H1 (cell line): ENCODE data around the gene IQSEC3. TPM values are rescaled to one million over a fixed set of nuclear protein-coding genes. Genes with fewer than 3 reads are reported as not detected.

Experiments
- CTCF ChIA-PET: fragments of 300-600 bp; sonication (Branson Sonifier 250); formaldehyde crosslinking; loops from one replicate; lab custom pipeline; 2021; ENCODE audit not compliant: partially characterized antibody; lab: Charles Lee
- POLR2A ChIA-PET: fragments of 300-600 bp; sonication (Branson Sonifier 250); formaldehyde crosslinking; loops from one replicate; lab custom pipeline; 2021; ENCODE audit warnings: inconsistent platforms; ENCODE audit not compliant: partially characterized antibody; lab: Charles Lee
- DNase-seq, 2 experiments: peaks; one replicate each; pipeline versions ENCODE4 v3.0.0 to v3.0.0-alpha.2; 2010 to 2022; ENCODE audit warnings: low spot score in 2 of 2, low read depth in 1 of 2, mixed read lengths in 1 of 2
- FAIRE-seq: peaks from 2 replicates; lab custom pipeline; 2011; peaks lifted over from hg19 to GRCh38; lab: Jason Lieb, UNC
- H2AFZ ChIP-seq: 2 replicates; pipeline ENCODE4 v1.8.1; 2012; ENCODE audit warnings: low read length, inconsistent platforms
- H2AK5ac ChIP-seq: 2 replicates; pipeline ENCODE4 v1.6.1; 2013; ENCODE audit warnings: low read depth, low read length
- H2BK120ac ChIP-seq: replicated peaks from 2 replicates; pipeline ENCODE3; 2013; ENCODE audit warnings: low read depth, low read length, inconsistent platforms
- H2BK12ac ChIP-seq: 2 replicates; pipeline ENCODE4 v1.6.1; 2013; ENCODE audit warnings: low read depth, low read length
- H2BK15ac ChIP-seq: 2 replicates; pipeline ENCODE4 v1.6.1; 2013; ENCODE audit warnings: low read length
- H2BK20ac ChIP-seq: 2 replicates; pipeline ENCODE4 v1.6.1; 2013; ENCODE audit warnings: low read length
- H2BK5ac ChIP-seq: 2 replicates; pipeline ENCODE4 v1.6.1; 2013; ENCODE audit warnings: low read depth, low read length
- H3K14ac ChIP-seq: 2 replicates; pipeline ENCODE4 v1.6.1; 2013; ENCODE audit warnings: inconsistent platforms; ENCODE audit not compliant: insufficient read length
- H3K18ac ChIP-seq: 2 replicates; pipeline ENCODE4 v1.6.1; 2013; ENCODE audit warnings: low read length; ENCODE audit errors: extremely low read depth
- H3K23ac ChIP-seq: 2 replicates; pipeline ENCODE4 v1.6.1; 2013; ENCODE audit warnings: inconsistent platforms; ENCODE audit not compliant: insufficient read length
- H3K23me2 ChIP-seq: 2 replicates; pipeline ENCODE4 v1.6.1; 2013; ENCODE audit warnings: low read depth, low read length
- H3K27ac ChIP-seq: 2 replicates; pipeline ENCODE4 v1.6.1; 2011; ENCODE audit warnings: low read depth, low read length, inconsistent platforms
- H3K27me3 ChIP-seq, 4 experiments: replicated peaks in 1 of 4; 1 replicate in 1 of 4; 2 replicates in 3 of 4; pipeline versions ENCODE4 v1.6.1 to v1.8.1; 2011 to 2013; ENCODE audit warnings: low read length in 3 of 4, mild to moderate bottlenecking in 3 of 4, inconsistent platforms in 2 of 4, mixed read lengths in 2 of 4, moderate library complexity in 1 of 4; ENCODE audit not compliant: control insufficient read depth in 3 of 4, insufficient read depth in 3 of 4; ENCODE audit errors: extremely low read depth in 1 of 4
- H3K36me3 ChIP-seq, 4 experiments: 2 replicates each; pipeline versions ENCODE4 v1.6.1 to v1.8.1; 2011 to 2013; ENCODE audit warnings: mild to moderate bottlenecking in 4 of 4, low read length in 3 of 4, moderate library complexity in 2 of 4, control low read depth in 1 of 4, inconsistent platforms in 1 of 4; ENCODE audit not compliant: insufficient read depth in 4 of 4, control insufficient read depth in 2 of 4
- H3K4ac ChIP-seq: replicated peaks from 2 replicates; pipeline ENCODE3; 2013; ENCODE audit warnings: low read length, low read depth, mixed read lengths, inconsistent platforms; ENCODE audit not compliant: insufficient read length
- H3K4me1 ChIP-seq, 4 experiments: replicated peaks in 1 of 4; 1 replicate in 1 of 4; 2 replicates in 3 of 4; pipeline versions ENCODE4 v1.6.1 to v1.8.1; 2011 to 2013; ENCODE audit warnings: low read length in 3 of 4, inconsistent platforms in 2 of 4, mixed read lengths in 1 of 4; ENCODE audit not compliant: insufficient read depth in 4 of 4, control insufficient read depth in 3 of 4
- H3K4me2 ChIP-seq, 2 experiments: 2 replicates each; pipeline versions ENCODE4 v1.6.1 to v1.8.1; 2011 to 2013; ENCODE audit warnings: low read depth in 2 of 2, low read length in 2 of 2, control low read depth in 1 of 2, inconsistent platforms in 1 of 2, mild to moderate bottlenecking in 1 of 2; ENCODE audit not compliant: insufficient read depth in 1 of 2
- H3K4me3 ChIP-seq, 4 experiments: fragments of 200-600, 300-600 bp in 1 of 4; sonication (generic), shearing (Covaris generic), sonication (Bioruptor Twin) in 1 of 4; 2 replicates each; pipeline versions ENCODE4 v1.5.1 to v1.8.1; 2011 to 2016; ENCODE audit warnings: low read length in 4 of 4, low read depth in 3 of 4, control low read depth in 2 of 4, inconsistent platforms in 2 of 4, mild to moderate bottlenecking in 2 of 4, mixed read lengths in 1 of 4, moderate library complexity in 1 of 4; ENCODE audit not compliant: insufficient read depth in 2 of 4; ENCODE audit errors: extremely low read depth in 1 of 4
- H3K56ac ChIP-seq: replicated peaks from 2 replicates; pipeline ENCODE3; 2013; ENCODE audit warnings: low read depth, mild to moderate bottlenecking, mixed read lengths, low read length, inconsistent platforms; ENCODE audit not compliant: insufficient read length
- H3K79me1 ChIP-seq: 2 replicates; pipeline ENCODE4 v1.6.1; 2013; ENCODE audit warnings: low read depth, low read length, control low read depth
- H3K79me2 ChIP-seq, 2 experiments: 2 replicates each; pipeline versions ENCODE4 v1.6.1 to v1.8.1; 2012 to 2013; ENCODE audit warnings: low read length in 2 of 2, mild to moderate bottlenecking in 2 of 2, inconsistent platforms in 1 of 2; ENCODE audit not compliant: insufficient read depth in 2 of 2, control insufficient read depth in 1 of 2
- H3K9ac ChIP-seq, 4 experiments: replicated peaks in 1 of 4; 1 replicate in 1 of 4; 2 replicates in 3 of 4; pipeline versions ENCODE4 v1.6.1 to v1.8.1; 2011 to 2013; ENCODE audit warnings: low read depth in 3 of 4, low read length in 3 of 4, control low read depth in 2 of 4, mild to moderate bottlenecking in 2 of 4, moderate library complexity in 2 of 4, inconsistent platforms in 1 of 4; ENCODE audit errors: extremely low read depth in 1 of 4
- H3K9me3 ChIP-seq, 2 experiments: 2 replicates each; pipeline versions ENCODE4 v1.6.1 to v1.8.1; 2012 to 2013; ENCODE audit warnings: mild to moderate bottlenecking in 2 of 2, moderate library complexity in 2 of 2, control low read depth in 1 of 2, inconsistent platforms in 1 of 2, low read depth in 1 of 2, low read length in 1 of 2, mixed read lengths in 1 of 2; ENCODE audit not compliant: insufficient read depth in 2 of 2
- H4K20me1 ChIP-seq, 2 experiments: replicated peaks in 1 of 2; 2 replicates each; pipeline versions ENCODE3 to v1.8.1; 2011 to 2013; ENCODE audit warnings: inconsistent platforms in 2 of 2, low read length in 2 of 2, mild to moderate bottlenecking in 1 of 2; ENCODE audit not compliant: insufficient read depth in 2 of 2, control insufficient read depth in 1 of 2
- H4K5ac ChIP-seq: 2 replicates; pipeline ENCODE4 v1.6.1; 2013; ENCODE audit warnings: low read length, low read depth, mixed read lengths, inconsistent platforms; ENCODE audit not compliant: insufficient read length
- H4K8ac ChIP-seq: 2 replicates; pipeline ENCODE4 v1.8.0; 2013; ENCODE audit warnings: mild to moderate bottlenecking, moderate library complexity, low read length, inconsistent platforms; ENCODE audit not compliant: insufficient read depth; ENCODE audit errors: extremely low read depth
- H4K91ac ChIP-seq: replicated peaks from 2 replicates; pipeline ENCODE3; 2013; ENCODE audit warnings: low read length, mixed read lengths, inconsistent platforms; ENCODE audit not compliant: insufficient read length
- ASH2L ChIP-seq: fragments of 200-600, 300-600 bp; sonication (generic); IDR thresholded peaks from one replicate; pipeline ENCODE4 v1.7.1; 2017; ENCODE audit warnings: low read length
- BACH1 ChIP-seq: IDR thresholded peaks from 2 replicates; pipeline ENCODE4 v1.6.1; 2012; ENCODE audit warnings: low read length, improper control_type of control experiment
- CEBPB ChIP-seq: IDR thresholded peaks from 2 replicates; pipeline ENCODE4 v1.6.1; 2012; ENCODE audit warnings: low read depth, low read length
- CTBP2 ChIP-seq: IDR thresholded peaks from 2 replicates; pipeline ENCODE4 v1.7.0; 2011; ENCODE audit warnings: borderline replicate concordance, mild to moderate bottlenecking, moderate library complexity, mixed read lengths, low read length; ENCODE audit not compliant: insufficient read depth, insufficient read length
- GABPA ChIP-seq: IDR thresholded peaks from 2 replicates; pipeline ENCODE4 v1.6.1; 2011; ENCODE audit warnings: mild to moderate bottlenecking, low read length, moderate library complexity, borderline replicate concordance; ENCODE audit not compliant: insufficient read depth
- HDAC6 ChIP-seq: IDR thresholded peaks from one replicate; pipeline ENCODE4 v1.7.1; 2012; ENCODE audit warnings: low read depth, mild to moderate bottlenecking, inconsistent platforms, low read length, moderate library complexity
- KDM5A ChIP-seq: fragments of 200-600 bp; IDR thresholded peaks from 2 replicates; pipeline ENCODE4 v1.7.1; 2012; ENCODE audit warnings: mild to moderate bottlenecking, low read length, inconsistent platforms, mixed read lengths
- RFX5 ChIP-seq: IDR thresholded peaks from 2 replicates; pipeline ENCODE4 v1.6.1; 2011; ENCODE audit warnings: low read depth, low read length, improper control_type of control experiment, borderline replicate concordance
- RXRA ChIP-seq: IDR thresholded peaks from 2 replicates; pipeline ENCODE4 v1.6.1; 2011; ENCODE audit warnings: low read depth, mild to moderate bottlenecking, low read length, moderate library complexity; ENCODE audit not compliant: insufficient read depth
- SIN3A ChIP-seq, 2 experiments: IDR thresholded peaks in 1 of 2; conservative IDR thresholded peaks in 1 of 2; 2 replicates each; pipeline ENCODE4 v1.6.1; 2011 to 2012; ENCODE audit warnings: low read length in 2 of 2, improper control_type of control experiment in 1 of 2, low read depth in 1 of 2, mild to moderate bottlenecking in 1 of 2
- SUZ12 ChIP-seq: fragments of 200-600 bp; sonication (generic); IDR thresholded peaks from 2 replicates; pipeline ENCODE4 v1.6.1; 2012; ENCODE audit warnings: mild to moderate bottlenecking, inconsistent platforms, low read length, moderate library complexity, mixed read lengths
- WGBS, 2 experiments: shearing (Covaris generic) in 1 of 2; methylation state at CpG; one replicate each; pipeline versions ENCODE4 v1.1.6 to v1.1.7; 2013 to 2015; ENCODE audit warnings: low lambda C conversion rate in 2 of 2, mixed read lengths in 2 of 2, inconsistent platforms in 1 of 2, low coverage in 1 of 2, missing lambda C conversion rate in 1 of 2; ENCODE audit not compliant: insufficient replicate concordance in 2 of 2, insufficient coverage in 1 of 2, insufficient read length in 1 of 2; ENCODE audit errors: extremely low coverage in 1 of 2, missing lambda C conversion rate in 1 of 2; 5-methylcytosine and 5-hydroxymethylcytosine counted together
- polyA plus RNA-seq, 7 experiments: library from polyadenylated mRNA; depleted of rRNA in 3 of 7; stranded (reverse) in 5 of 7; unstranded in 2 of 7; fragments of >200 nt in 5 of 7; fragments of 200-250 nt in 2 of 7; gene quantifications; 1 replicate in 5 of 7; 2 replicates in 1 of 7; 4 replicates in 1 of 7; pipeline versions ENCODE4 v1.2.1 to v1.2.3, GENCODE V29; 2011 to 2013; ENCODE audit warnings: missing spikeins in 2 of 7, mixed read lengths in 2 of 7
- total RNA-seq: library from RNA; stranded (reverse); fragmentation: NEBNext Ultra II Directional; extraction: Animal tissue kit (Norgen Biotek cat#: 25700); gene quantifications from 2 replicates; pipeline ENCODE4 v1.2.1, GENCODE V29; 2021

Gene IQSEC3
- total and polyA plus RNA-seq, 2 of the 8 experiments (the other 6 are each of a cell fraction or from before 2014, with no cell fraction given) = 1.2 to 3.1 TPM

- Histone ChIP-seq H3K9ac (no peak overlapping the region), H3K27me3 (peaks cover 5 to 51% (median 33%) of the 10 kb centered on the region in 4 experiments), H2BK120ac (no peak overlapping the region), H3K79me2 (no peaks in the 10 kb centered on the region), H2BK12ac (peak overlapping the region; percentile 3; the same call in 1 of the 2 replicates), H3K4me3 (peak overlapping the region; percentile 55 to 80 (median 62)), H2BK20ac (0 out of 2 replicates have a peak overlapping the region, but pooled peaks have one; percentile 6), H3K36me3 (no peaks in the 10 kb centered on the region; a peak in 1 of 8 replicates), H3K79me1 (no peaks in the 10 kb centered on the region), H2BK15ac (no peak overlapping the region), H3K14ac (no peak overlapping the region), H3K9me3 (no peaks in the 10 kb centered on the region), H3K18ac (peak overlapping the region; percentile 42; the same call in 1 of the 2 replicates), H2AK5ac (no peak overlapping the region), H2AFZ (0 out of 2 replicates have a peak overlapping the region, but pooled peaks have one; percentile 61), H4K91ac (peak overlapping the region; percentile 0), H2BK5ac (no peak overlapping the region; the same call in 1 of the 2 replicates), H3K4me1 (peaks cover 7 to 18% (median 12%) of the 10 kb centered on the region in 4 experiments), H3K23me2 (peaks cover 5% of the 10 kb centered on the region; the same call in 1 of the 2 replicates), H3K23ac (no peak overlapping the region), H4K20me1 (peaks cover 0 to 2% of the 10 kb centered on the region in 2 experiments), H3K4ac (no peak overlapping the region), H3K4me2 (peak overlapping the region; percentile 82 to 99), H3K56ac (no peak overlapping the region), H3K27ac (no peak overlapping the region), H4K8ac (no peak overlapping the region), H4K5ac (no peak overlapping the region)
- 3% methylated on average over 38 of the region's 84 CpGs; no CpG with 5 or more reads in 1 of the 2 experiments for WGBS, 2 experiments
- DNase-seq (peak in 1 of 2 experiments; percentile 78), FAIRE-seq (no peak)
- ChIA-PET POLR2A (interaction anchor here (0.9 to 1.5 kb wide), 3 partner anchors 9 to 24 kb away, joined by 3 to 8 read pairs (median 3); no protein-coding TSS in a partner anchor), CTCF (interaction anchor here (0.9 to 7.3 kb wide), 6 partner anchors 8 to 31 kb away, joined by 3 to 74 read pairs (median 5); partner anchors contain the start of gene SLC6A12)
- TF ChIP-seq RXRA (no peak), CTBP2 (no peak), BACH1 (no peak), SIN3A (conservative IDR thresholded peaks at IDR 0.05 in 1 of 2, IDR thresholded peaks at IDR 0.05 in 1 of 2; ENCODE audit: low read depth in 1 of 2, low read length in 2 of 2) (0 out of 4 replicates have a peak, but pooled peaks of 1 of the 2 experiments have one; percentile 35), ASH2L (peak; percentile 75), HDAC6 (no peak), CEBPB (no peak), KDM5A (no peak), GABPA (no peak), RFX5 (no peak), SUZ12 (peak; percentile 41; the same call in 1 of the 2 replicates)
These were observed 137.1 kb downstream of the IQSEC3 start for GRCh38 chr12:203462-204260.
